Panc1 (cell line): Measurements from ENCODE around the gene CCDC167. TPM values are rescaled to one million over a fixed set of nuclear protein-coding genes. Genes with fewer than 3 reads are reported as not detected.

ENCODE experiments used
- ATAC-seq: fragments of 200-7000 bp; cut with Tn5 transposase; 2 replicates; pipeline ENCODE4 v1.9.1; 2020; ENCODE audit warnings: mild to moderate bottlenecking, moderate library complexity
- Bru-seq: library from RNA; stranded (reverse); fragments of 400-500 nt; gene quantifications from one replicate; lab custom pipeline; 2021; lab: Mats Ljungman, UMichigan
- BruChase-seq, 2 experiments: library from RNA; stranded (reverse); fragments of 400-500 nt; gene quantifications; one replicate each; lab custom pipeline; 2021; lab: Mats Ljungman, UMichigan
- BruUV-seq: library from RNA; stranded (reverse); fragments of 400-500 nt; replicated peaks from 2 replicates; lab custom pipeline; 2021; lab: Mats Ljungman, UMichigan
- CTCF ChIA-PET: fragments of 300-600 bp; sonication (Branson Sonifier 250); formaldehyde crosslinking; loops from one replicate; lab custom pipeline; 2022; ENCODE audit warnings: antibody characterized with exemption; lab: Charles Lee
- POLR2A ChIA-PET: fragments of 300-600 bp; sonication (Branson Sonifier 250); formaldehyde crosslinking; loops from one replicate; lab custom pipeline; 2022; ENCODE audit warnings: antibody characterized with exemption; lab: Charles Lee
- DNase-seq: peaks from one replicate; pipeline ENCODE4 v3.0.0-alpha.2; 2010; ENCODE audit warnings: low read depth, low spot score
- H3K27ac ChIP-seq: 2 replicates; pipeline ENCODE4 v1.5.1; 2011; ENCODE audit warnings: mild to moderate bottlenecking, low read length, inconsistent platforms
- H3K27me3 ChIP-seq: fragments of 200-500 bp; sonication (Bioruptor generic); 2 replicates; pipeline ENCODE4 v1.6.0; 2014; ENCODE audit warnings: low read length, inconsistent platforms; ENCODE audit not compliant: control insufficient read depth, insufficient read depth
- H3K36me3 ChIP-seq: fragments of 200-500 bp; sonication (Bioruptor generic); 2 replicates; pipeline ENCODE4 v1.5.1; 2014; ENCODE audit warnings: inconsistent platforms, mild to moderate bottlenecking, low read length, moderate library complexity; ENCODE audit not compliant: control insufficient read depth, insufficient read depth
- H3K4me1 ChIP-seq: 2 replicates; pipeline ENCODE4 v1.5.1; 2011; ENCODE audit warnings: inconsistent platforms, mild to moderate bottlenecking, low read length, moderate library complexity; ENCODE audit not compliant: control insufficient read depth, insufficient read depth
- H3K4me3 ChIP-seq, 2 experiments: 2 replicates each; pipeline ENCODE4 v1.5.1; 2011 to 2012; ENCODE audit warnings: low read depth in 2 of 2, low read length in 2 of 2, mild to moderate bottlenecking in 2 of 2, inconsistent platforms in 1 of 2, moderate library complexity in 1 of 2
- H3K9me3 ChIP-seq: fragments of 200-500 bp; sonication (Bioruptor generic); 2 replicates; pipeline ENCODE4 v1.5.1; 2014; ENCODE audit warnings: low read depth, mild to moderate bottlenecking, inconsistent platforms, low read length, moderate library complexity; ENCODE audit not compliant: control insufficient read depth, insufficient read depth
- CTCF ChIP-seq: fragments of 450-650 bp; IDR thresholded peaks from 2 replicates; pipeline ENCODE4 v1.5.1; 2017; ENCODE audit warnings: mild to moderate bottlenecking
- POLR2AphosphoS5 ChIP-seq: IDR thresholded peaks from 2 replicates; pipeline ENCODE4 v1.6.1; 2012; ENCODE audit warnings: mild to moderate bottlenecking, low read depth, low read length, moderate library complexity
- REST ChIP-seq, 2 experiments: IDR thresholded peaks; 2 replicates each; pipeline ENCODE4 v1.6.1; 2011 to 2012; ENCODE audit warnings: low read depth in 2 of 2, control low read depth in 1 of 2, low read length in 1 of 2, mild to moderate bottlenecking in 1 of 2, moderate library complexity in 1 of 2; ENCODE audit not compliant: insufficient read depth in 1 of 2
- SIN3A ChIP-seq: IDR thresholded peaks from 2 replicates; pipeline ENCODE4 v1.6.1; 2012; ENCODE audit warnings: low read depth, mild to moderate bottlenecking, low read length, moderate library complexity, borderline replicate concordance; ENCODE audit not compliant: insufficient read depth
- TCF7L2 ChIP-seq: IDR thresholded peaks from 2 replicates; pipeline ENCODE4 v1.6.1; 2011; ENCODE audit warnings: mild to moderate bottlenecking, low read depth, low read length, inconsistent platforms
- in situ Hi-C: cut with HindIII; loops from 2 replicates; pipeline ENCODE4 v1.10.0; 2016; ENCODE audit warnings: low sequenced_read_pairs, low pct_unique_long_range_greater_than_20kb
- intact Hi-C: fragments of 100-400 bp; cut with micrococcal nuclease; formaldehyde crosslinking; loops from one replicate; pipeline ENCODE4 v1.10.0; 2022; ENCODE audit not compliant: unreplicated experiment
- long read RNA-seq: library from polyadenylated mRNA; unstranded; transcript quantifications from one replicate; pipeline ENCODE4 v2.0.0, GENCODE V29; 2021; ENCODE audit not compliant: unreplicated experiment
- polyA plus RNA-seq: library from polyadenylated mRNA; unstranded; fragments of >200 nt; gene quantifications from one replicate; pipeline ENCODE4 v1.2.1, GENCODE V29; 2012; ENCODE audit warnings: missing spikeins; ENCODE audit not compliant: insufficient read length
- total RNA-seq: library from RNA; stranded (reverse); gene quantifications from one replicate; pipeline ENCODE4 v1.2.1, GENCODE V29; 2021; ENCODE audit not compliant: unreplicated experiment

Gene CCDC167
- total RNA-seq = 57.6 TPM
- polyA plus RNA-seq = 48.1 TPM
- Bru-seq, nascent RNA = percentile 64 among the genes with signal in this experiment
- percentile 61 among the genes with signal in this experiment for BruChase-seq, experiment 1, labeled RNA remaining after a 2-hour chase
- BruChase-seq, experiment 2, labeled RNA remaining after a 6-hour chase = percentile 58 among the genes with signal in this experiment
- long read RNA-seq, transcript CCDC167-201 (4 exons, 619 nt) = major isoform, 50 of 52 reads
- long read RNA-seq, partial matches to known transcripts = 2 of 52 reads
- long read RNA-seq, other reads (novel, unspliced or antisense) = 0 of 52 reads

GRCh38 chr6:37499433-37500293 lies at the start of gene CCDC167:
Gene CCDC167 (minus strand): TSS chr6:37499893. CDS start chr6:37499863, 30 bp downstream.
- peak; percentile 91 for DNase-seq
- peak within 1 kb of the TSS; percentile 95 for H3K27ac ChIP-seq
- in situ Hi-C loops (no loop called here), intact Hi-C loops (no loop called here)
- ChIA-PET CTCF (interaction anchor here (0.5 to 1.0 kb wide), 2 partner anchors 14 to 899 kb away, joined by 5 to 6 read pairs; no protein-coding TSS in a partner anchor), POLR2A (interaction anchor here (0.6 kb wide), 2 partner anchors 41 to 63 kb away, joined by 3 to 11 read pairs; no protein-coding TSS in a partner anchor)
- H3K4me3 ChIP-seq = peak within 1 kb of the TSS; percentile 75 to 76
- no peaks in the 10 kb centered on the region for H3K9me3 ChIP-seq
- peak; percentile 97 for ATAC-seq
- H3K36me3 ChIP-seq = no peaks in the 10 kb centered on the region
- BruUV-seq = no TSS peak
- H3K4me1 ChIP-seq = peaks cover 9% of the 10 kb centered on the region
- no peaks in the 10 kb centered on the region for H3K27me3 ChIP-seq
- TF ChIP-seq POLR2AphosphoS5 (peak; percentile 70), SIN3A (no peak), TCF7L2 (peak; percentile 21; the same call in 1 of the 2 replicates)

- TF ChIP-seq POLR2AphosphoS5 = no peak
- no peak for TF ChIP-seq CTCF
- TF ChIP-seq SIN3A = no peak
- no peak for TF ChIP-seq TCF7L2
- TF ChIP-seq REST (IDR thresholded peaks at IDR 0.05; ENCODE audit: insufficient read depth in 1 of 2, low read depth in 2 of 2, low read length in 1 of 2) = no peak
- ChIA-PET POLR2A (no interaction called here), CTCF (no interaction called here)
- Histone ChIP-seq H3K36me3 (no peaks in the 10 kb centered on the region), H3K27me3 (no peaks in the 10 kb centered on the region), H3K4me3 (no peak overlapping the region), H3K9me3 (no peaks in the 10 kb centered on the region), H3K27ac (peak overlapping the region; percentile 90), H3K4me1 (peaks cover 56% of the 10 kb centered on the region)
- intact Hi-C loops (no loop called here), in situ Hi-C loops (no loop called here)
- DNase-seq = no peak
- BruUV-seq = no TSS peak
- no peak for ATAC-seq
These were observed 49.5 kb upstream of the CCDC167 start for GRCh38 chr6:37549154-37549553.
